OCI-M2 (cell line): ENCODE data around the gene LZTR1.
"Not testable (repeated sequence)": the region's sequence is repeated elsewhere in the genome, so short reads cannot be mapped to it uniquely, and the experiment has no call there.

ENCODE experiments used
- DNase-seq: peaks from one replicate; lab custom pipeline; 2025; ENCODE audit not compliant: unreplicated experiment; lab: John Stamatoyannopoulos, UW

Gene LZTR1

DNA sequence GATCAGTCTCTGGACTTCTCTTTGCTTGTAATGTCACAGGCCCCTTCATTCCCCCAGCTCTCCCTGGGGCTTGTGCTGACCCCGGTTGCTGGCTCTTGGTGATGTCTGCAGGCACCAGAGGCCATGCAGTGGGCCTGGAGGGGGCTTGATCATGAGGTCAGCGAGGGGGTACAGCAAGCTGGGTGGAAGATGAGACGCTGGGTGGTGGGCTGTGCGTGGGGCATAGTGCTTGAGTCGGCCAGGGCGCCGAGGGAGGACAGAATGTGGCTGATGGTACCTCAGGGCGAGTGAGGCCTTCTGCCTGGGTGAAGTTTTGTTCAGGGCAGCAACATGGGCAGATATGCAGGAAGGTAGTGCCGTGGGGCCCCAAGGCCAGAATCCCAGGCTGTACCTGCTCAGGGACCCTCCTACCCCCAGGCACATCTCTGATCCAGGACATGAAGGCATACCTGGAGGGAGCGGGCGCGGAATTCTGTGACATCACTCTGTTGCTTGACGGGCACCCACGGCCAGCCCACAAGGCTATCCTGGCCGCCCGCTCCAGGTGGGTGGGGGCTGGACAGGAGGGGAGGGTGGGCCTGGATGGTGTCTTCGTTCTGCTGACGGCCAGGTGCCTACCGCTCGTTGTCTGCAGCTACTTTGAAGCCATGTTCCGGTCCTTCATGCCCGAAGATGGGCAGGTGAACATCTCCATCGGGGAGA, 13.4 kb downstream of the LZTR1 start:
- DNase-seq: no peak

DNA sequence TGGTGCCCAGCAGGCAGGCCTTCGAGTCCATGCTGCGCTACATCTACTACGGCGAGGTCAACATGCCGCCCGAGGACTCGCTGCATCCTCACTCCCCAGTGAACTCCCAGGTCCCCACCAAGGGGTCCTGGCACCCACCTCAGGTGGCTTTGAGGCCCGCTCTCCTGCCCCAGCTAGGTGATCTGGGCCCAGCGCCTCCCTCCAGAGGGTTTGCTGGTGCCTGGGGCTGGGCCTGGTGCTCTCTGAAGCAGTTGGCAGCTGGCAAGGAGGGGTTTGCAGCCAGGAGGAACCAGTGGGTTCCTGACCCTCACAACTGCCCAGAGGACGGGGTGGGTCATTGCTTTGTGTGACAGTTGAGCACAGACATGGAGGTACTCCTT, 13.9 kb downstream of the LZTR1 start:
- no peak for DNase-seq

- DNase-seq: no peak
Observed at GRCh38 chr22:20996598-20997535, 14.8 kb downstream of the LZTR1 start.

GRCh38 chr22:20997536-20998257, 15.6 kb downstream of the LZTR1 start:
- DNase-seq: no peak

DNA sequence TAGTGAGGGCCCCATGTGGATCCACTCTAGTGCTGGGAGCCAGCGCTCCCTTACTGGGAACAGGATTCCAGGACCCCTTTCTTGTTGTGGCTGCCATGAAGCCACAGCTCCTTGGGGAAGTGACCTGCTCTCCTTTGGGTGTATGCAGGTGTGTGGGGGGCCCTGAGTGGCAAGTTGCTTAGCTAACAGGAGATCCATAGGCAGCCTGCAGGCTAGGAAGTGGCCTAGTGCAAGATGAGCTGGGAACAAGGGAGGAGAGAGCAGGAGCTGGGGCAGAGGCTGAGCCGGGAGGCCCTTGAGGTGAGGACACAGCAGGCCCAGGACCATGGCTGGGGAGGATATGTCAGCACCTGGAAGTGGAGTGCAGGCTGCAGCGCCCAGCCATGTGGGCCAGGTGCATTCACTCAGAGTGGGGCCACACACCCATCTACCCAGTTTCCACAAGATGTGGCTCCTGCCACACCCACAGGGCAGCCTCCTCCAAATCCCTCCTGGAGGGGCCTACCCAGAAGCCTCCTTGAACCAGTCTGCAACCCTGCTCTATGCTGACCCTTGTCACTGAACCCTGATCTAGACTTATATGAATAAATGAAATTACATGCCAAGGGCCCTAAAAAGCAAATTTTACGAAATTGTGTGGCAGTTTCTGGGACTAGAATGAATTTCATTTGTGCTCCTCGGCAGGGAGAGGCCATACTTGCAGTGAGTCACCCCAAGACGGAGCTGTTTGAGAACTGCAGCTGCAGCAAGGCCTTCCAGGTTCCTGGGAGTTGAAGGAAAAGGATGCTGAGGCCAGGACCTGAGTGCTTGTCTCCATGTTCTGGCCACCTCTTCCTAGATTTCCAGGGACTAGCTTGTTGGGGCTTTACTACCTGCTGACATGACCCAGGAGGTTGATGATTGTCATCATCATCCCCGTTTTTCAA, 16.6 kb downstream of the LZTR1 start:
- no peak for DNase-seq

- DNase-seq: no peak
Observed at GRCh38 chr22:20999350-21000206, 17.5 kb downstream of the LZTR1 start.

- no peak for DNase-seq
Observed at GRCh38 chr22:21000207-21000986, 18.3 kb downstream of the LZTR1 start.

DNA sequence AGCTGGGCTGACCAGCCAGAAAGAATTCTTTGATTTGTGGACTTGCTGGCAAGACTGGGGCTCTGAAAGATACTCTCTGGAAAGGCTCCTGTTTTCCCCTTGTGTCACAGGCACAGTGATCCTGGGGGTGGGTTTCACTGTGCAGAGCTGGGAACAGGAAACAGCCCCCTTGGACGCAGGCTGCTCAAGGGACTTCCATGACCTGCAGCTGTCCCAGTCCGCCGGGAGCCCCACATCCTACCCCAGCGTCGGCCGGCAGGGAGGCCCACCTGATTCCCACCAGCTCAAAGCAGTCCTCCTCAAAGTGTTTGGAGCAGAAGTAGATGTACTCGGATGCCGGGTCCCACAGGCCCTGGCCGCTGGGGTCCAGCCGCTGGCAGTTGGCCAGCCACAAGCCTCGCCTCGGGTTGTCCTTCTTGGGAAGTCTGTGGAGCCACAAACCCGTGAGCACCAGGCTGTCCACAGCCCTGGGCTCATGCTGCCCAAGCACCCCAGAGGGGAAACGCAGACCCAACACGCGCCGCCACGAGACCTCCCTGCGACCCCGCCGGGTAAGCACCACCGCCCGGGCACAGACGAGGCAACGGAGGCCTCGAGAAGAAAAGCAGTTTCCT, 19.0 kb downstream of the LZTR1 start:
- no peak for DNase-seq

DNA sequence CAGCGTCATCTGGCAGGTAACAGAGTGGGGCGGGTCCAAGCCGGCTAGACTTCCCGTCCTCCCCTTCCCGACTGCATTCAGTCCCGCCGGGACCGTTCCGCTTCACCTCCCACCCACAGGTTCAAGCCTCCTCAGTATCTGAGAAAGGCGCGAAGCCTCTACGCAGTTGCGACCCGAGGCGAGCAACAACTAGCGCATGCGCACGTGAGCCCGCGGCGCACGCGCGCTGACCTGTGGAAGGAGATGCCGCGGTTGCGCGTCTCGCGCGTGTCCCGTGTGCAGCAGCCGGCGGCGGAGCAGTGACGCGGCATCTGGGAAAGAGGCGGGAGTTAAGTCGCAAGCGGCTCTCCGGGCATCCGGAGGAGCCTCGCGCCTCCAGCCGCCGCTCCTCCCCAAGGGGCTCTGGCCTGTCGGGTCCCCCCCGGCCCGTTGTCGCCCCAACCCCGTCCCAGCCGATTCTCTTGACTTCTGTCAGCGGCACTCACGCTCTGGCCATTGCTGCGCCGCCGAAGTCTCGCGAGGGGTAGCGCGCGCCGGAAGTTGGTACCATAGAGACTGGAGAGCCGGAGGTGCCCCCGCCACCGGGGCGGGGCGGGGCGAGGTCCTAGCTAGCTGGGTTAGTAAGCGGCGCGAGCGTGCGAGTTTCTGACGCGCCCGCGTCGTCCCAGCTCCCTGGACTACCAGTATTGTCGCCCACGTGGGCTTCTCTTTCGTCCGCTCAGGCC, 19.7 kb downstream of the LZTR1 start, which contains the start of gene THAP7:
Gene THAP7, minus strand, starts transcription at position 518 of the 725 bp plus-strand sequence. Its CDS starts 207 bp downstream, at position 311.
- peak; percentile 70 for DNase-seq

DNA sequence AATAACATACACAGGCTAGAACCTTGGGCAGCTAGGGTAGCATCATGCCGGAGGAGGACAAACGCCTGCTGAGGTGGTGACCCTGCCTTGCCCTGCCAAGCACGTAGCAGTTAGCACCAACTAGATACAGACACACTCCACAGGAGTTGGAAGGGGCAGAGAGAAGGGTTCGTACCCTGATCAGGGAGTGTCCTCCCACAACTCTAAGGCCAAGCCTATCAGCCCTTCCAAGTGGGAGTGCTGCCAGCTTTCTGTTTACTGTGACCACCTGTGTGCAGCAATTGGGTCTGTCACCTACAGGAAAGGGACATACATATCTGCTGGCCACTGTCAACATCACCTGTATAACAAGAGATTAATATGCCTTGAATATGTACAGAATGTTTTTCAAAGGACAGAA, 21.7 kb downstream of the LZTR1 start:
- DNase-seq: no peak

GRCh38 chr22:21009208-21009607, 27.1 kb downstream of the LZTR1 start:
- not testable (repeated sequence) for DNase-seq

DNA sequence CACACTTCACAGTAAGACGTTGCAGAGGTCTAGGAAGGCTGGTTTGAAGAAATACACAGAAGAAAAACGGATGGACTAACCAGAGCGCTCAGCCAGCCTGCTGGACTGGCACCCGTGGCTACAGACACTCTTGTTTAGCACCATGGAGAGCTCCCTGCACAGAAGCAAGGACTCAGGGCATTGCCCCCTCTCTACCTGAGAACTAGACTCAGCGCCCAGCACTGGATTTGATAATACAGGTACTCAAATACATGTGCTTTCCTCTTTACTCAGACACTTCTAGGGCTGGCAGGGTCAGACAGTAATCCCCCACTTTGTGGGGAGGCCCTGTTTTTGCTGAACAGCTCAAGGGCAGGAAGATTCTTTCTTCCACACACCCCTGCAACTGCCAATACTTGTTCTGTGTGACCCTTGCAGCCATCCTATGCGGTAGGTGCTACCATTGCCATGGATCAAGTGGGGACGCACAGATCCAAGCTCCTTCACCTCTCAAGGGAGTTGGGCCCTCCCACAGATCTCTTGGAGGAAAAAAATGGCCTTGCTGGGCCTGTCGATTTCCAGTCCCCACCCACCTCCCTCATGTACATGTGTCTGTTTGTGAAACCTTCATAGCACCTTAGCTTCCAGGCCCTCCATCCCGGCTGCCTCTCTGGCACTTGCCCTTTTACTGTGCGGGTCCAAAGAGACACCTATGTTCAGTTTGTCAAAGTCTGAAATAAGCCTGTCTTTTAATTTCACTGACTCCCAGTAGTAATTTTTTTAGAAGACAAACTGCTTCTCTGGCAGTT, 27.7 kb downstream of the LZTR1 start:
- DNase-seq: peak; percentile 1

DNA sequence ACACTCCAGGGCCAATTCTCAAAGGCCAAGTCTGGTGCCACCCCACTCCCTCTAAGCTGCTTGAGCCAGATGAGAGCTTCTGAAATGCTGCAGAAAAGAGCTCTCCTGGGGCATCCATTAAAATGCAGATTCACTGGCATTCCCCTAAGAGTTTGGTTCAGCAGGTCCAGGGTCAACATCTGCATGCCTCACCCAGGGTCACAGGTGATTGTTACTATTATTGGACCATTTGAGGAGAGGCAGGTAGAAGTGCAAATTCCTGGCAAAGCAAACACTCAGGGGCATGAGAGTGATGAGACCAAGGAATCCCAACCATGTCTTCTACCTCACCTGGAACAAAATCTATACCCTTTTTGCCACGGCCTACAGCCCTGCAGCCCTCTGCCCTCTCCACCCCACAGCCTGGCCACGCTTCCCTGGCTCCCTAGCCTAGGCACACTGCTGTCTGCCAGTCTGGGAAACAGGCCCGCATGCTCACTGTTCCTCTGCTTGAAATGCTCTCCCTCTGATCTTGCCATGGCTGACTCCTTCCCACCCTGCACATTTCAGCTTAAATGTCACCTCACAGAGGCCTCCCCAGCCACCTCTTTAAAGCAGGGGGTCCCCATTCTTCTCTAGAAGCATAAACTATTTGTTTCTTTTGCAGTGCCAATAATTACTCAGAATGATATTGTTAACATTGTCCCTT, 28.5 kb downstream of the LZTR1 start:
- no peak for DNase-seq

GRCh38 chr22:21012446-21013407, 30.6 kb downstream of the LZTR1 start:
- DNase-seq: no peak

DNA sequence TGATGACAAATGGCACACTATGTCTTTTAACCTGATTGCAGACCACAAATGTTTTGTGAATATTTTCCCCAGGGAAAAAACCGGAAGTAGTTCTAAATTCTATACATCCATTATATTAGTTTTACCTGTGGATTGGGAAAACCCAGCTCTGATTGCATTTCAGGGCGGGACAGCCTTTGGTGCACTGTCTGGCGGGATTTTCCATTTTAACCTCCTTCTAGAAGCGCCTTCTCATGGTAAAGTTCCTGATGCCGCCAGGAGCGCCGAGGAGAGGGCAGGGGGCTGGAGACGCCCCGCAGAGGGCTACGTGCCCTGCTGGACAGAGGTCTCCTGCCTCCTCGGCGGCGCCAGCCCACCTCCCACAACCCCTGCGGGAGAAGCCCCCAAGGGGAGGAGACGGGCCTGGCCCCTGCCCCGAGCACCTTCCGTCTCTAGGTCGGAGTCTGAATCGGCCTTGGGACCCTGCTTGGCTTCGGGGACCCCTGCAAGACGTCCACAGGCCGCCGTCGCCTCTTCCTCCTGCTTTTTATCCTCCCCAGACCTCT, 31.6 kb downstream of the LZTR1 start:
- no peak for DNase-seq
